Measurements from ENCODE around the gene DNPH1.

DNPH1 gene

DNA sequence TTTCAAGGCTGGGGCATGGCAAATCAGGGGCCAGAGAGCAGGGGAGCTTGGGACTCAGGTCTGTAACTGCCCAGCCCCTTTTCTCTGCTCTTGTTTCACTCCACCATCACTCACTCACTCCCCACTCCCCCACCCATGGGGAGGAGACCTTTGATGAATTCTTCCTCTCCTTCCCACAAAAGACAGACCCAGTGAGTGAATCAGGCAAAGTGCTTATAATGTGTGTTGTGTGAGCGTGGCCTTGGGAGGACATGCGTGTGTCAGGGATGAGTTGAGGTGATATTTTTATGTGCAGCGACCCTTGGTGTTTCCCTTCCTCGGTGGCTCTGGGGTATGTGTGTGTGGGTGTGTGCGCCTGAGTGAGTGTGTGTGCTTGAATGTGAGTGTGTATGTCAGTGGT lies 48.3 kb downstream of the DNPH1 start:
- DNase-seq = no peak

DNA sequence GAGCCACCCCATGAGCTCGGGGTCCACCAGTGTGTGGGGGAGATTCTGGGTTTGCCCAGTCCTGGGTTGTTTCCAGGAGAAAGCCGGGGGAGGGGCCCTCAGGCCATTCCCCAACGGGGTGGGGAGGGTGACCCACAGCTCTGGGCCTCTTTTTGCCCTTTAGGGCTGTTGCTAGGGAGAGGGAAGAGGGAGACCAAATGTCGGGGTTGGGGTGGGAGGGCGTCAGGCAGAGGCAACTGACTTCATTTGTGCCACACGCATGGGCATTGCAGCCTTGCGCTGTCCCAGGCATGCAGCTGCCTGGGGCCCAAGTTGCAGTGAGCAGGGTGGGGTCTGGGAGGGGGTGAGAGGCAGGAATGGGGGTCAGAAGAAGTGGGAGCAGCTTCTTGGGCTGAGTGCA lies 49.2 kb downstream of the DNPH1 start:
- DNase-seq = no peak

- DNase-seq = no peak
Observed at GRCh38 chr6:43178951-43179830, 50.1 kb downstream of the DNPH1 start.

- DNase-seq = no peak
Observed at GRCh38 chr6:43178150-43178549, 51.1 kb downstream of the DNPH1 start.

DNA sequence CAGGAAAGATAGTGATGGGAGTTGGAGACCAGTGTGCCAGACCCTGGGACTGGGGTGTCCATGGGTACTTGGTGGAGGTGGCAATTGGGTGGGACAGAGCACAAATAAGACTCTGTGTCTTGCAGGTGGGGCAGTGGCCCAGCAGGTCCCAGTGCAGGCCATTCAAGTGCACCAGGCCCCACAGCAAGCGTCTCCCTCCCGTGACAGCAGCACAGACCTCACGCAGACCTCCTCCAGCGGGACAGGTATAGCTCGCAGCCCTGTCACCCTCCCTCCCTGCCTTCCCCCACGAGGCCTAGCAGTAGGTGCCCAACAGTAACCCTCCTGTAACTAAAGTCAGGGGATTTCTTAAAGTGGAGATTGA lies 52.9 kb downstream of the DNPH1 start:
- no peak for DNase-seq

- DNase-seq = no peak
Observed at GRCh38 chr6:43175676-43176422, 53.4 kb downstream of the DNPH1 start.

All from central memory CD4-positive, alpha-beta T cell (primary cell).